Epithelial cell of prostate (primary cell): ENCODE measurements around the gene CHRM4.
"Not testable (repeated sequence)": the region's sequence is repeated elsewhere in the genome, so short reads cannot be mapped to it uniquely, and the experiment has no call there.

Experiments used
- DNase-seq: peaks from one replicate; pipeline ENCODE4 v3.0.0-alpha.2; 2011; ENCODE audit warnings: low read depth, low spot score
- H3K27ac ChIP-seq: fragments of 450-650 bp; 2 replicates; pipeline ENCODE4 v1.5.1; 2017; ENCODE audit warnings: mild to moderate bottlenecking

The CHRM4 gene

GRCh38 chr11:46383404-46383758 is 8.2 kb downstream of the CHRM4 start:
- no peak for DNase-seq
- no peak overlapping the region for H3K27ac ChIP-seq

GRCh38 chr11:46382646-46383403 is 8.8 kb downstream of the CHRM4 start:
- H3K27ac ChIP-seq = no peak overlapping the region
- no peak for DNase-seq

GRCh38 chr11:46381819-46382645 is 9.5 kb downstream of the CHRM4 start:
- no peak for DNase-seq
- H3K27ac ChIP-seq = no peak overlapping the region

GRCh38 chr11:46381048-46381818 is 10.3 kb downstream of the CHRM4 start, which contains the start of gene MDK:
MDK (plus strand) TSS chr11:46381669; CDS start chr11:46382058, 389 bp downstream.
- H3K27ac ChIP-seq = no peak within 1 kb of the TSS
- DNase-seq = no peak

GRCh38 chr11:46380340-46381047 is 11.1 kb downstream of the CHRM4 start:
- no peak overlapping the region for H3K27ac ChIP-seq
- DNase-seq = no peak

GRCh38 chr11:46379482-46380293 is 11.9 kb downstream of the CHRM4 start:
- not testable (repeated sequence) for DNase-seq, H3K27ac ChIP-seq

- no peak overlapping the region for H3K27ac ChIP-seq
- no peak for DNase-seq
Measured at GRCh38 chr11:46378811-46379481, 12.6 kb downstream of the CHRM4 start.

- no peak overlapping the region for H3K27ac ChIP-seq
- DNase-seq = no peak
Measured at GRCh38 chr11:46378296-46378695, 13.3 kb downstream of the CHRM4 start.

GRCh38 chr11:46377831-46378230 is 13.7 kb downstream of the CHRM4 start:
- no peak for DNase-seq

GRCh38 chr11:46377290-46377689 is 14.3 kb downstream of the CHRM4 start:
- DNase-seq = no peak
- H3K27ac ChIP-seq = no peak overlapping the region

More at GRCh38 chr11:46377831-46378230, 13.7 kb downstream of the CHRM4 start:
- no peak overlapping the region for H3K27ac ChIP-seq

GRCh38 chr11:46376258-46377050 is 15.1 kb downstream of the CHRM4 start:
- no peak for DNase-seq
- no peak overlapping the region for H3K27ac ChIP-seq

GRCh38 chr11:46375392-46376101 is 16.0 kb downstream of the CHRM4 start:
- DNase-seq = no peak
- H3K27ac ChIP-seq = no peak overlapping the region

GRCh38 chr11:46374815-46375214 is 16.8 kb downstream of the CHRM4 start:
- DNase-seq = no peak
- no peak overlapping the region for H3K27ac ChIP-seq

- no peak for DNase-seq
Measured at GRCh38 chr11:46373787-46374740, 17.5 kb downstream of the CHRM4 start.

GRCh38 chr11:46372501-46372900 is 19.1 kb downstream of the CHRM4 start:
- DNase-seq, H3K27ac ChIP-seq: not testable (repeated sequence)

More at GRCh38 chr11:46373787-46374740, 17.5 kb downstream of the CHRM4 start:
- no peak overlapping the region for H3K27ac ChIP-seq

GRCh38 chr11:46372086-46372485 is 19.5 kb downstream of the CHRM4 start:
- DNase-seq = no peak
- no peak overlapping the region for H3K27ac ChIP-seq
